HEK293T (cell line): ENCODE data around the gene CREG1.
"Not testable (repeated sequence)": the region's sequence is repeated elsewhere in the genome, so short reads cannot be mapped to it uniquely, and the experiment has no call there.

Experiments used
- ARNT ChIP-seq: fragments of 450-650 bp; IDR thresholded peaks from 2 replicates; pipeline ENCODE4 v1.6.1; 2017; ENCODE audit warnings: mild to moderate bottlenecking
- BHLHE40 ChIP-seq: fragments of 450-650 bp; IDR thresholded peaks from 2 replicates; pipeline ENCODE4 v1.6.1; 2016; ENCODE audit warnings: mild to moderate bottlenecking, moderate library complexity, borderline replicate concordance
- CTBP1 ChIP-seq: fragments of 450-650 bp; IDR thresholded peaks from 2 replicates; pipeline ENCODE4 v1.6.1; 2016; ENCODE audit warnings: borderline replicate concordance
- ELF4 ChIP-seq: fragments of 450-650 bp; IDR thresholded peaks from 2 replicates; pipeline ENCODE4 v1.6.1; 2017; ENCODE audit warnings: antibody characterized with exemption
- FOXA1 ChIP-seq: fragments of 450-650 bp; IDR thresholded peaks from 2 replicates; pipeline ENCODE4 v1.6.1; 2016; ENCODE audit warnings: mild to moderate bottlenecking
- FOXK2 ChIP-seq: fragments of 450-650 bp; IDR thresholded peaks from 2 replicates; pipeline ENCODE4 v1.6.1; 2016; ENCODE audit warnings: mild to moderate bottlenecking
- FOXM1 ChIP-seq: fragments of 450-650 bp; IDR thresholded peaks from 2 replicates; pipeline ENCODE4 v1.6.1; 2017; ENCODE audit warnings: mild to moderate bottlenecking, borderline replicate concordance
- L3MBTL2 ChIP-seq: fragments of 450-650 bp; conservative IDR thresholded peaks from 2 replicates; pipeline ENCODE4 v1.6.1; 2016; ENCODE audit warnings: mild to moderate bottlenecking
- NFRKB ChIP-seq: fragments of 450-650 bp; IDR thresholded peaks from 2 replicates; pipeline ENCODE4 v1.6.1; 2016; ENCODE audit warnings: mild to moderate bottlenecking, moderate library complexity
- SP1 ChIP-seq: fragments of 450-650 bp; IDR thresholded peaks from 2 replicates; pipeline ENCODE4 v1.6.1; 2017
- SUZ12 ChIP-seq: fragments of 450-650 bp; IDR thresholded peaks from 2 replicates; pipeline ENCODE4 v1.6.1; 2016; ENCODE audit warnings: mild to moderate bottlenecking
- TARDBP ChIP-seq: fragments of 450-650 bp; IDR thresholded peaks from 2 replicates; pipeline ENCODE4 v1.6.1; 2016
- ZNF384 ChIP-seq: fragments of 450-650 bp; IDR thresholded peaks from 2 replicates; pipeline ENCODE4 v1.6.1; 2016
- TF ChIP-seq, protein P1 (sequence below): fragments of 450-650 bp; IDR thresholded peaks from 2 replicates; pipeline ENCODE4 v1.6.1; 2016

DNA sequence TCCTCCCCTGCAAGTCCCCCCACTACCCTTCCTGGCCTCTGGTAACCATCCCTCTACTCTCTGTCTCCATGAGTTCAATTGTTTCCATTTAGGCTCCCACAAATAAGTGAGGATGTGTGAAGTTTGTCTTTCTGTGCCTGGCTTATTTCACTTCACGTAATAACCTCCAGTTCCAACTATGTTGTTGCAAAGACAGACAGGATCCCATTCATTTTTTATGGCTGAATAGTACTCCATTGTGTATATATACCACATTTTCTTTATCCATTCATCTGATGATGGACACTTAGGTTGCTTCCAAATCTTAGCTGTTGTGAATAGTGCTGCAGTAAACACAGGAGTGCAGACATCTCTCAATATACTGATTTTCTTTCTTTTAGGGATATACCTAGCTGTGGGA lies 1.5 kb upstream of the CREG1 start:
- not testable (repeated sequence) for TF ChIP-seq ZNF384, FOXM1, SUZ12, SP1, ELF4, ARNT, FOXA1, BHLHE40, TARDBP, FOXK2, L3MBTL2, CTBP1, NFRKB
- TF ChIP-seq, protein P1, sequence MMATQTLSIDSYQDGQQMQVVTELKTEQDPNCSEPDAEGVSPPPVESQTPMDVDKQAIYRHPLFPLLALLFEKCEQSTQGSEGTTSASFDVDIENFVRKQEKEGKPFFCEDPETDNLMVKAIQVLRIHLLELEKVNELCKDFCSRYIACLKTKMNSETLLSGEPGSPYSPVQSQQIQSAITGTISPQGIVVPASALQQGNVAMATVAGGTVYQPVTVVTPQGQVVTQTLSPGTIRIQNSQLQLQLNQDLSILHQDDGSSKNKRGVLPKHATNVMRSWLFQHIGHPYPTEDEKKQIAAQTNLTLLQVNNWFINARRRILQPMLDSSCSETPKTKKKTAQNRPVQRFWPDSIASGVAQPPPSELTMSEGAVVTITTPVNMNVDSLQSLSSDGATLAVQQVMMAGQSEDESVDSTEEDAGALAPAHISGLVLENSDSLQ = not testable (repeated sequence)
